Measurements from ENCODE around the gene THYN1.
"Not testable (repeated sequence)": the region's sequence is repeated elsewhere in the genome, so short reads cannot be mapped to it uniquely, and the experiment has no call there.

THYN1 gene

DNA sequence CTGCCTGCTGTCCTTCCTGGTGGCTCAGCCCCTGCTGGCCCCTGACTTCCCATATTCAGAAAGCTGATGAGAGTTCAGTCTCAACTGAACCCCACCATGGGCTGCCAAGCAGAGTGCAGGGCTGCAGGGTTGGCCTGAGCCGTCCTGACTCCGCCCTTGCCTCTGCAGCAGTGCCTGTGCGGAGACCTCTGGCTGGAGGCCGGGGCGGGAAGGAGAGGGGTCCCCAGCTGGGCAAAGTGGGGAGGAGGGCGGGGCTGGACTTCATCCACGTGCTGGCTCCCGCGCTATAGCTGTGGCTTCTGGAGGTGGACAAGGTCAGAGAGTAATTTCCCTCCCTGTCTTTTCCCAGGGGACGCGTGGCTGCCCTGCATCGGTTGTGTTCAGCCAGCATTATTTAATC is 36.6 kb upstream of the THYN1 start:
- H3K4me3 ChIP-seq (ENCODE audit: low read depth, low read length): no peak overlapping the region
- TF ChIP-seq, protein P1, sequence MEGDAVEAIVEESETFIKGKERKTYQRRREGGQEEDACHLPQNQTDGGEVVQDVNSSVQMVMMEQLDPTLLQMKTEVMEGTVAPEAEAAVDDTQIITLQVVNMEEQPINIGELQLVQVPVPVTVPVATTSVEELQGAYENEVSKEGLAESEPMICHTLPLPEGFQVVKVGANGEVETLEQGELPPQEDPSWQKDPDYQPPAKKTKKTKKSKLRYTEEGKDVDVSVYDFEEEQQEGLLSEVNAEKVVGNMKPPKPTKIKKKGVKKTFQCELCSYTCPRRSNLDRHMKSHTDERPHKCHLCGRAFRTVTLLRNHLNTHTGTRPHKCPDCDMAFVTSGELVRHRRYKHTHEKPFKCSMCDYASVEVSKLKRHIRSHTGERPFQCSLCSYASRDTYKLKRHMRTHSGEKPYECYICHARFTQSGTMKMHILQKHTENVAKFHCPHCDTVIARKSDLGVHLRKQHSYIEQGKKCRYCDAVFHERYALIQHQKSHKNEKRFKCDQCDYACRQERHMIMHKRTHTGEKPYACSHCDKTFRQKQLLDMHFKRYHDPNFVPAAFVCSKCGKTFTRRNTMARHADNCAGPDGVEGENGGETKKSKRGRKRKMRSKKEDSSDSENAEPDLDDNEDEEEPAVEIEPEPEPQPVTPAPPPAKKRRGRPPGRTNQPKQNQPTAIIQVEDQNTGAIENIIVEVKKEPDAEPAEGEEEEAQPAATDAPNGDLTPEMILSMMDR (IDR thresholded peaks at IDR 0.05; ENCODE audit: borderline replicate concordance, insufficient read depth, low read depth, low read length): no peak

DNA sequence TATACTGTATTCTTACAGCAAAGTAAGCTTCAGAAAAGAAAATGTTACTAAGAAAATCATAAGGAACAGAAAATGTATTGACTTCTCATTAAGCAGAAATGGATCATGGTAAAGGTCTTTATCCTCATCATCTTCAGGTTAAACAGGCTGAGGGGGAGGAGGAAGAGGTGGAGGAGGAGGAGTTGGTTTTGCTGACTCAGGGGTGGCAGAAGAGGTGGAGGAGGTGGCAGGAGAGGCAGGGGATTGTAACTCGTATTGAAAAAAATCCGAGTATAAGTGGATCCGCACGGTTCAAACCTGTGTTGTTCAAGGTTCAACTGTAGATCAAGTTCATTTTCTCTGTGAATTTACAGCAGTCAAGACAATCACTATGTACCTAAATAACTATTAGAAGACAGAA is 36.0 kb upstream of the THYN1 start:
- TF ChIP-seq, protein P1 (IDR thresholded peaks at IDR 0.05; ENCODE audit: borderline replicate concordance, insufficient read depth, low read depth, low read length): no peak
- no peak overlapping the region for H3K4me3 ChIP-seq (ENCODE audit: low read depth, low read length)

DNA sequence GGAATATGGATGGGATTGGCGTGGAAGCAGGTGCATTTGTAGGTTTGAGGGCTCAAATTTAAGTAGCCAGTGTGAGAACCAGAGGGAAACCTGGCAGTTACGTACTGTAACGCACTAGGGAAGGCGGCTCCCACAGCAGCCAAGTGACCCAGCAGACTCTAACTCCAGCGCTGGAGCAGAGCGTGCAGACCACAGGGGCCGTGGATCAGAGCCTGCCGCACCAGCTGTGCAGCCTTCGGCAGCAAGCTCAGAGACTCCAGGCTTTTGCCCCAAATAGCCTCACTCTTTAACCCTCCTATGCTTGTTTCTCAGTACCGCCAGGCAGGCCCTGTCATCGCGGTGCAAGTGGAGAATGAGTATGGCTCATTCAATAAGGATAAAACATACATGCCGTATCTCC is 35.3 kb upstream of the THYN1 start:
- H3K4me3 ChIP-seq (ENCODE audit: low read depth, low read length): no peak overlapping the region
- TF ChIP-seq, protein P1 (IDR thresholded peaks at IDR 0.05; ENCODE audit: borderline replicate concordance, insufficient read depth, low read depth, low read length): no peak

DNA sequence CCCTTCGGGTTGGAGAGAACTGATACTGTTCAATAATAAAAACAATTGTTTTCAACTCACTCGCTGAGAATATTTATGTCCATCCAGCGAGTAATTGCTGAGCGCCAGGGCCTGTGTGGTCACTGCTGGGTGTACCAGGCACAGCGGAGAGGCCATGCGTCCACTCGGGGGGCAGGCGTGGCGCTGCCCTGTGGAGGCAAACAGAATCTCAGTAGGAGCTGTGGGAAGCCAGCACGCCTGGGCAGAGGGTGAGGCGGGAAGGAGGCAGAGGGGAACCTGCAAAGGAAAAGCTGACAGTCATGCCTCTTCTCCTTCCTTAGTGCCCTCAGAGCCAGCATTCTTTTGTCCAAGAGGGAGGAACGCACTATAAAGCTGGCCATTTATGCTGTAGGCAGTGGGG is 34.4 kb upstream of the THYN1 start:
- TF ChIP-seq, protein P1 (IDR thresholded peaks at IDR 0.05; ENCODE audit: borderline replicate concordance, insufficient read depth, low read depth, low read length): no peak
- H3K4me3 ChIP-seq (ENCODE audit: low read depth, low read length): no peak overlapping the region

DNA sequence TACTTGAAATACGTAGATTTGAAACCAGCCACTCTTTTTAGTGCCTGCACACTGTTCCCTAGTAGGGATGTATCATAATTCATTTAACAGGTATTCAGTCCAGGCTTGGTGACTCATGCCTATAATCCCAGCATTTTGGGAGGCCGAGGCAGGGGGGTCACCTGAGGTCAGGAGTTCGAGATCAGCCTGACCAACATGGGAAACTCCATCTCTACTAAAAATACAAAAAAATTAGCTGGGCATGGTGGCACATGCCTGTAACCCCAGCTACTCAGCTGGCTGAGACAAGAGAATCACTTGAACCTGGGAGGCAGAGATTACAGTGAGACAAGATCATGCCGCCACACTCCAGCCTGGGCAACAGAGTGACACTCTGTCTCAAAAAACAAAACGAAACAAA is 31.2 kb upstream of the THYN1 start:
- not testable (repeated sequence) for H3K4me3 ChIP-seq (ENCODE audit: low read depth, low read length)

DNA sequence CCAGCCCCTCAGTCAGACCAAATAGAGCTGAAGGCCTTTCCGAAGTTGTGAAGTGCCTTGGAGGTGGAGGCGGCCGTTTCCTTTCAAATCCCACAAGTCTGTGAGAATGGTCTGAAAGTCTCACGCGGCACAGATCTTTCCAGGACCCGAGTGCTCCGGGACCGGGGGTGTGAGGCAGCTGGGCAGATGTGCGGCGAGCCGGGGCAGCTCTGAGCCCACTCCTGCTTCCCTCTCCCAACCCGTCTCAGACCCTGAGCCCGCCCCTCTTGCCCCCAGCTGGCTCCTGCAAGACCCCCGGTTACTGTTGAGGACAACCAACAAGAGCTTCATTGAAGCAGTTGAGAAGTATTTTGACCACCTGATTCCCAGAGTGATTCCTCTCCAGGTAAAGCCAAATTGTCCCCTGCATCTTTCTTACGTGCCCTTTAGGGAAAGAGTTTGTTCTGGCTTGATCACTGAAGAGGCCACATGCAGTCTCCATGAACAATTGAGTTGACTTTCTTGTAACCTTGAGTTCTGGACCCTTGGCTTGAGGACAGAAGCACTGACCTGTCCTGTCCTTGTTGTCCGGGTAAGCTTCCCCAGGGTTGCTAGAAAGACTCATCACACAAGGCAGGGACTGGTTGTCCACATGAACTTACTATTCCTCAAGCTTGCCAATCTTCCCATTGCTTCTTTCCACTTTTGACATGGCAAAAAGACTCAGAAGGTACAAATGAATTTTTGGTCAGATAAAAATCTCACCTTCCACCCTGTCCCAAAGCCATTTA is 30.5 kb upstream of the THYN1 start:
- H3K4me3 ChIP-seq (ENCODE audit: low read depth, low read length): no peak overlapping the region
- TF ChIP-seq, protein P1 (IDR thresholded peaks at IDR 0.05; ENCODE audit: borderline replicate concordance, insufficient read depth, low read depth, low read length): no peak

DNA sequence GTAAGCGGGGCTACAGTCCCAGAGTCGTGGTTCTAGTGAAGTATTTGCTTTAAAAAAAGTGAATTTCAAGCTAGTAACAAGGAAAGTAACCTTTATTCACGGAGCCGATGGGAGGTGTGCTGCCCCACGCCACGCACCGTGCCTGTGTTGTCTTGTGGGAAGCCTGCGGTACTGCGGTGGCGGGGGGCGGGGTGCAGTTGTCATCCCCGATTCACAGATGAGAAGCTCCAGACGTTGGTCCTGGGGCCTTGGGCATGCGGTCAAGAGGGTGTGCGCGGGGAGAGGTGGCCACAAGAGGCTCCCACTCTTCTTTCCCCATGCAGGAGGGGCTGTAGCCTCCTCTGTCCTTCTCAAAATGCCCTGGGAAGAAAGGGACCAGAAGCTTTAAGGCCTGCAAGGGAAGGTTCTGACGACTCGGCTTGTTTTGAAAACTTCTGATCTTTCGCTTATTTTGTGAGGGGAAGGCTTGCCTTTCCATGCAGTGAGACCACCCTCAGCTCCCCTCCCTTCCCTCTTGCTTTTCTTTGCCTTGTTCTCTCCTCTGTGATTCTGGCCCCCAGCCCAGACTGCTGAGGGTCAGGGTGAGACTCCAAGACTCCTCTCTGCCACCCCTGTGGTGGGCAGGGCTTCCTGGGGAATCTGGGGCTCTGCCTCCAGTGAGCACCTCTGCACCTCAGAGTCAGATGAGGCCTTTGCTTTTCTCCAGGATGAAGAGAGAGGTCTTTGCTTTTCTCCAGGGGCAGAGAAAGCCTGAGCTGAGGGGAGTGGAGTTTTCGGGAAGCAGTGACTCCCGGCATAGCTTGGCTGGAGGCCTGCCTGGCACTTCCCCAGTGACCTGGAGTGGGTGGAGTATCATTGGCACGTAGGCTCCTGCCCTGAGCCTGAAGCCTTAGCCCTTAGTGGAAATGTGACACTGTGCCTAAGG is 29.2 kb upstream of the THYN1 start:
- TF ChIP-seq, protein P1 (IDR thresholded peaks at IDR 0.05; ENCODE audit: borderline replicate concordance, insufficient read depth, low read depth, low read length): no peak
- no peak overlapping the region for H3K4me3 ChIP-seq (ENCODE audit: low read depth, low read length)

DNA sequence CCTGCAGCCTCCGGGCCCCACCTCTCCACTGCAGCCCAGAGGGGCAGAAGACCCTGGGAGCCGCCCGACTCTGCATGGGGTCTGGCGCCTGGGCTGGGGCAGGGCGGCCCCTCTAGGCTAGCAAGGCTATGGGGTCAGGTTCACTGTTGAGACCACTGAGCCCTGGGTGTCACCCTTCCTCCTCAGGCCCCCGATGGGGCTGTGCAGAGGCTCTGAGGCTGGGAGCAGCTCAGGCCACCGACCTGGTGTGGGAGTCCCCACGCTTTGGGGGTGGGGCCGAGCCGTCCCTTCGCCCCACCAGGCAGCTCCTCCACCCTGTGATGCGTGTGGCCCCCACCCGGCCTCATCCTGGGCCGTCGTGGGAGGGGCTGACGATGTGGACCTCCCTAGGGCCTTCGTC is 28.5 kb upstream of the THYN1 start:
- not testable (repeated sequence) for H3K4me3 ChIP-seq (ENCODE audit: low read depth, low read length)

Measured in GM12875 (cell line).